MG63 (cell line): Measurements from ENCODE around the gene ITGA3. TPM values are rescaled to one million over a fixed set of nuclear protein-coding genes. Genes with fewer than 3 reads are reported as not detected.

ENCODE experiments used
- DNase-seq: peaks from one replicate; pipeline ENCODE4 v3.0.0-alpha.2; 2020
- H3K27me3 ChIP-seq: fragments of 250-450 bp; sonication (Bioruptor Pico); 2 replicates; pipeline ENCODE4 v1.5.1; 2020; ENCODE audit warnings: mild to moderate bottlenecking, moderate library complexity
- H3K36me3 ChIP-seq: fragments of 250-450 bp; sonication (Bioruptor Pico); 2 replicates; pipeline ENCODE4 v1.5.1; 2020; ENCODE audit warnings: mild to moderate bottlenecking, moderate library complexity
- H3K4me3 ChIP-seq: fragments of 250-450 bp; sonication (Bioruptor Pico); 2 replicates; pipeline ENCODE4 v1.5.1; 2020; ENCODE audit warnings: mild to moderate bottlenecking, moderate library complexity
- H3K9me3 ChIP-seq: fragments of 250-450 bp; sonication (Bioruptor Pico); 2 replicates; pipeline ENCODE4 v1.5.1; 2020; ENCODE audit warnings: mild to moderate bottlenecking, moderate library complexity
- total RNA-seq: library from RNA; depleted of rRNA; stranded (reverse); fragments of >200 nt; shearing (Covaris generic); gene quantifications from 2 replicates; pipeline ENCODE4 v1.2.3, GENCODE V29; 2014; ENCODE audit warnings: low replicate concordance; rRNA removed

The ITGA3 gene
- total RNA-seq, 1 experiment from 2014 or later, result 248 TPM

GRCh38 chr17:50133028-50133768 lies 77.3 kb downstream of the ITGA3 start:
- Histone ChIP-seq H3K36me3 (peaks cover 37% of the 10 kb centered on the region), H3K9me3 (no peaks in the 10 kb centered on the region), H3K4me3 (no peak overlapping the region), H3K27me3 (no peaks in the 10 kb centered on the region)
- DNase-seq, result peak; percentile 60

GRCh38 chr17:50133769-50134099 lies 77.8 kb downstream of the ITGA3 start:
- Histone ChIP-seq H3K9me3 (no peaks in the 10 kb centered on the region), H3K36me3 (peaks cover 42% of the 10 kb centered on the region), H3K4me3 (no peak overlapping the region), H3K27me3 (no peaks in the 10 kb centered on the region)
- DNase-seq, result no peak

DNA sequence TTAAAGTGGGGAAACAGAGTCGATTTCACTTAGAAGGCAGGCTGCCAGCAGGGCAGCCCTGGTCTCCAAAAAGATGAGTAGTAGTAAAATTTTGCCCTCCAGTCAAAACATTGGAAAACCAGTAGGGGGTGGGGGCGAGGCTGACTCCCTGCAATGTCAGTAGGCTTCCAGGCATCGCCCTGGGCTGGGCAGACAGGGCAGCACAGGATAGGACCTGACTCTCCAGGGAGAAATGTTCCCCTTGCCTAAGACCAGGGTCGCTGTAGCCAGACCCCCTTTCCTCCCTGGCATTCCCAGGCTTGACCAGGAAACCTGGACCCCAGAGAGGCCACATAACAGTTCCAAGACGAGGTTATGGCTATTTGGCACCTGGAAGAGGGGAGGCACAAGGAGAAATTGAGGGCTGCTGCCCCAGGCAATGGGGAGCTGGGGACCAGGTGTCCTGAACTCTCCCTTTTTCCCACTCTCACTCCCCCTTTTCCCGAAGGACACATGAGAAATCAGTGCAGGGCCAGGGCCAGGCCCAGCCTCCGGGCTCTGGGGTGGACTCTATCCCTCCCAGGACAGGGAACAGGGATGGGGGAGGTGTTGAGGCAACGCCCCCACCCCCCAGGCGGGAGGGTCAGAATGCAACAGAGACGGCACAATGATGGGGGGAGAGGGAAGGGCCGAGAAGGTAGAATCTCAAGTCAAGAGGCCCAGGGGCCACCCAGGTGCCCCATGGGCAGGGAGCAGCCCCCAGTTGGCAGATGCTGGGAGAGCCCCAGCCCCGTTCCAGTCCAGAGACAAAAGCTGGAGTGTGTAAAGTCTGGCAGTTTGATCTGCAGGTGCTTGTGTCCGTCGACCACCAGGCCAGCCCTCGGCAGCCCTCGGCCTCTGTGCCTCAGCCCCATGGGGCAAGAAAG lies 78.5 kb downstream of the ITGA3 start:
- no peaks in the 10 kb centered on the region for H3K27me3 ChIP-seq
- DNase-seq, result peak; percentile 55
- no peak overlapping the region for H3K4me3 ChIP-seq
- peaks cover 49% of the 10 kb centered on the region for H3K36me3 ChIP-seq
- no peaks in the 10 kb centered on the region for H3K9me3 ChIP-seq

GRCh38 chr17:50135316-50136095 lies 79.6 kb downstream of the ITGA3 start:
- no peaks in the 10 kb centered on the region for H3K27me3 ChIP-seq
- no peak for DNase-seq
- H3K9me3 ChIP-seq, result no peaks in the 10 kb centered on the region
- peaks cover 60% of the 10 kb centered on the region for H3K36me3 ChIP-seq
- H3K4me3 ChIP-seq, result no peak overlapping the region

DNA sequence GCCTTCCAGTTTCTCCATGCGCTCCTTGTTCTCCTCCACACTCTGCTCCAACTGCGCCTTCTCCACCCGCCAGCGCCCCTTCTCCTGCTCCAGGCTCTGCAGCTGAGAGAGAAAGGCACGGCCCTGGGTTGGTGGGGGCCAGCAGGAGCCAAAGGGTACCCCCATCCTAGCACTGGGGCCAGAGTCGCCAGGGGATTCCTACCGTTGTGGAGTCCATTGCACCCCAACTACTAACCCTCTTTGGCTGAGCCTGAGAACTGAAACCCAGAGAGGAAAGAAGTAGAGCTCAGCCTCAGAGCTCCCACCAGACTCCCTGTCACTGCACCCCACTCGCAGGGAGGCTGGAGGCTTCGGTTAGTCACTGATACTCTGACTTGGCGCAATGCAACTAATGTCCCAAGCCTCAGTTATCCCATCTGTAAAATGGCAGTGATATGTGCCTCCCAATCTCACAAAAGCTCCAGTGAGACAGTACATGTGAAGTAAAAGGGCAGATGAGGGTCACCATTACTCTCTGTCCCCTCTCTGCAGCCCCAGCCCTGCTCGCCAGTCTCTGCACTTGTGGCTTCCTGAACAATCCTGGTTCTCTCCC lies 80.3 kb downstream of the ITGA3 start:
- H3K9me3 ChIP-seq, result no peaks in the 10 kb centered on the region
- peaks cover 67% of the 10 kb centered on the region for H3K36me3 ChIP-seq
- no peak for DNase-seq
- H3K4me3 ChIP-seq, result no peak overlapping the region
- H3K27me3 ChIP-seq, result no peaks in the 10 kb centered on the region

DNA sequence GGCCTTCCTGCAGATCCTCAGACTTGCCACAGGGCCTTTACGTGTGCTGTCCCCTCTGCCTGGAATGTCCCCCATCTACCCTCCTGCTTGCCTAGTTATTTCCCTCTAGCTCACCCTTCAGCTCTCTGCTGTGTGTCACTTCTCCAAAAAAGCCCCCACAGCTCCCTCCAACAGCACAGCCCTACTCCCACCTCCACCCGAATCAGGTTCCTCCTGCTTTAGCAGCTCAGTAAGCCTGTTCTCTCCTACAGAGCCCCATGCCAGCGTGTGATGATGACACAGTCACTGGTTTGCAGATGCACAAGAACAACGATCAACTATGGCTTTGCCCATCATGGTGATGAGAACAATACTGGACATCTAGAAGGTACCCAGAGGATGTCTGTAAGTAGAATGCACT lies 81.1 kb downstream of the ITGA3 start:
- Histone ChIP-seq H3K27me3 (no peaks in the 10 kb centered on the region), H3K4me3 (no peak overlapping the region), H3K9me3 (no peaks in the 10 kb centered on the region), H3K36me3 (peaks cover 73% of the 10 kb centered on the region)
- no peak for DNase-seq

DNA sequence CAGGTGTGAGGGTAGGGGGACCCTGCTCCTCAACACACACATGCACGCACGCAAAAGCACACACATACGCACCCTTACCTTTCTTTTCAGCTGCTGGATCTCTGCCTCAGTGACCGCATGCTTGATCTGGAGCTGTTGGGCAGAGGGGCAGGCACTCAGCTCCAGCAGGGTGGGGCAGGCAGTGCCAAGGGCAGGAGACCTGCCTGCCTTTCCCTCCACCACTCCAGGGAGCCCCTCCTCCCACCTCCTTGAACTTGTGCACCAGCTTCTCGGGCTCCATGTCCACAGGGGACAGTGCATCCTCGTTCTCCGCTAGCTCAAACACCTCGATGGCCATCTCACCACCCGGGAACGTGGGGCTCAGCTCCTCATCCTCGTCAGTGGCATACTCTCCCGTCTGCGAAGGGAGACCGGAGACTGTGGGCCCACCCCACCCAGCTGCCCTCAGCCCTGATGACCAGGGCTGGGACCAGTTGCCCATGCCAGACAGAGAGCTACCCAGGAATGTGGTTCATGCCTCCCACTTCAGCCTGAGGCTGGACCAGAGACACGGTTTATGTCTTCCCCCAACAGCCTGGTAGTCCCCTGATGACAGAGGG lies 83.4 kb downstream of the ITGA3 start:
- H3K27me3 ChIP-seq, result no peaks in the 10 kb centered on the region
- peaks cover 80% of the 10 kb centered on the region for H3K36me3 ChIP-seq
- no peak overlapping the region for H3K4me3 ChIP-seq
- no peaks in the 10 kb centered on the region for H3K9me3 ChIP-seq
- DNase-seq, result no peak

Other genes with a start within 250 kb of the ITGA3 start
- not detected in 2 replicates for gene TAC4, start 208.0 kb upstream of the ITGA3 start, total RNA-seq
- 6.1 and 8.6 TPM in 2 replicates for gene DLX4, start 86.9 kb upstream of the ITGA3 start, total RNA-seq
- gene DLX3, start 60.9 kb upstream of the ITGA3 start, total RNA-seq, result 2.5 and 5.3 TPM in 2 replicates
- 16.9 and 25.8 TPM in 2 replicates for gene PDK2, start 39.2 kb downstream of the ITGA3 start, total RNA-seq
- gene SAMD14, start 74.0 kb downstream of the ITGA3 start, total RNA-seq, result not detected in 2 replicates
- gene PPP1R9B, start 94.6 kb downstream of the ITGA3 start, total RNA-seq, result 56.1 and 68.2 TPM in 2 replicates
- gene SGCA, start 109.9 kb downstream of the ITGA3 start, total RNA-seq, result 1.1 TPM in 1 of 2 replicates, not detected in the other
- 261 and 431 TPM in 2 replicates for gene COL1A1, start 145.5 kb downstream of the ITGA3 start, total RNA-seq
- not detected in 2 replicates for gene TMEM92, start 218.4 kb downstream of the ITGA3 start, total RNA-seq